NOMO-1 (cell line): ENCODE measurements around the gene HEG1.
"Not testable (repeated sequence)": the region's sequence is repeated elsewhere in the genome, so short reads cannot be mapped to it uniquely, and the experiment has no call there.

ENCODE experiments used
- DNase-seq, 2 experiments: peaks; one replicate each; lab custom pipeline; 2025; ENCODE audit not compliant: unreplicated experiment in 2 of 2; lab: John Stamatoyannopoulos, UW

Gene HEG1, protein sequence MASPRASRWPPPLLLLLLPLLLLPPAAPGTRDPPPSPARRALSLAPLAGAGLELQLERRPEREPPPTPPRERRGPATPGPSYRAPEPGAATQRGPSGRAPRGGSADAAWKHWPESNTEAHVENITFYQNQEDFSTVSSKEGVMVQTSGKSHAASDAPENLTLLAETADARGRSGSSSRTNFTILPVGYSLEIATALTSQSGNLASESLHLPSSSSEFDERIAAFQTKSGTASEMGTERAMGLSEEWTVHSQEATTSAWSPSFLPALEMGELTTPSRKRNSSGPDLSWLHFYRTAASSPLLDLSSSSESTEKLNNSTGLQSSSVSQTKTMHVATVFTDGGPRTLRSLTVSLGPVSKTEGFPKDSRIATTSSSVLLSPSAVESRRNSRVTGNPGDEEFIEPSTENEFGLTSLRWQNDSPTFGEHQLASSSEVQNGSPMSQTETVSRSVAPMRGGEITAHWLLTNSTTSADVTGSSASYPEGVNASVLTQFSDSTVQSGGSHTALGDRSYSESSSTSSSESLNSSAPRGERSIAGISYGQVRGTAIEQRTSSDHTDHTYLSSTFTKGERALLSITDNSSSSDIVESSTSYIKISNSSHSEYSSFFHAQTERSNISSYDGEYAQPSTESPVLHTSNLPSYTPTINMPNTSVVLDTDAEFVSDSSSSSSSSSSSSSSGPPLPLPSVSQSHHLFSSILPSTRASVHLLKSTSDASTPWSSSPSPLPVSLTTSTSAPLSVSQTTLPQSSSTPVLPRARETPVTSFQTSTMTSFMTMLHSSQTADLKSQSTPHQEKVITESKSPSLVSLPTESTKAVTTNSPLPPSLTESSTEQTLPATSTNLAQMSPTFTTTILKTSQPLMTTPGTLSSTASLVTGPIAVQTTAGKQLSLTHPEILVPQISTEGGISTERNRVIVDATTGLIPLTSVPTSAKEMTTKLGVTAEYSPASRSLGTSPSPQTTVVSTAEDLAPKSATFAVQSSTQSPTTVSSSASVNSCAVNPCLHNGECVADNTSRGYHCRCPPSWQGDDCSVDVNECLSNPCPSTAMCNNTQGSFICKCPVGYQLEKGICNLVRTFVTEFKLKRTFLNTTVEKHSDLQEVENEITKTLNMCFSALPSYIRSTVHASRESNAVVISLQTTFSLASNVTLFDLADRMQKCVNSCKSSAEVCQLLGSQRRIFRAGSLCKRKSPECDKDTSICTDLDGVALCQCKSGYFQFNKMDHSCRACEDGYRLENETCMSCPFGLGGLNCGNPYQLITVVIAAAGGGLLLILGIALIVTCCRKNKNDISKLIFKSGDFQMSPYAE (N-terminal part only)

GRCh38 chr3:125055913-125056745 lies at the start of gene HEG1:
Gene HEG1 (minus strand): TSS chr3:125055997. CDS start chr3:125055890, 107 bp downstream.
- peak; percentile 41 to 43 for DNase-seq

- no peak for DNase-seq
Measured at GRCh38 chr3:125105116-125105515, 49.3 kb upstream of the HEG1 start.

GRCh38 chr3:125104639-125105038 lies 48.8 kb upstream of the HEG1 start:
- no peak for DNase-seq

DNA sequence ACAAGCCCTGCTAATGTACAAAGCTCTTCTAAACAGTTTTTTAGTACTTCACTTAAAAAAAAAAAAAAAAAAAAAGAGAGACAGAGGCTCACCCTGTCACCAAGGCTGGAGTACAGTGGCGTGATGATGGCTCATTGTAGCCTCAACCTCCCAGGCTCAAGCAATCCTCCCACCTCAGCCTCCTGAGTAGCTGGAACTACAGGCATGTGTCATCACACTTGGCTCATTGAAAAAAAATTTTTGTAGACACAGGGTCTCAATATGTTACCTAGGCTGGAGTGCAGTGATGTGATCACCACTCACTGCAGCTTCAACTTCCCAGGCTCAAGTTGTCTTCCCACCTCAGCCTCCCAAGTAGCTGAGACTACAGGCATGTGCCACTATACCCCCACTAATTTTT lies 47.6 kb upstream of the HEG1 start:
- no peak for DNase-seq

DNA sequence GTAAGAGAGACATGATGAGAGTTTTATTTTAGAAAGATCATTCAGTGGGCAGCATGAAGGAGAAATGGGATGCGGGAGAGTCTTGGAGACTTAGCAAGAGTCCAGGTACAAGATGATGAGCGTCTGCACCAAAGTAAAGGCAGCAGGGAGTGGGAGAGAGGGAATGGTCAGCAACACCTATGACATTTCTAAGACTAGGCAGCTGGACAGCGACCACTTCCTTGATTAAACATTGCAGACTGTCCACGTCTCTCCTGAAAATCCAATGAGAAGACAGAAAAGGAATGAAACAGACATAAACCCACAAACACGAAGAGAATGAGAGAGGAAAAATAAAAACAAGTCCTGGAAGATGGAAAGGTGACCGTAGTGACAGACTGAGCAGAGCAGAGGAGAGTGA lies 46.7 kb upstream of the HEG1 start:
- no peak for DNase-seq

DNA sequence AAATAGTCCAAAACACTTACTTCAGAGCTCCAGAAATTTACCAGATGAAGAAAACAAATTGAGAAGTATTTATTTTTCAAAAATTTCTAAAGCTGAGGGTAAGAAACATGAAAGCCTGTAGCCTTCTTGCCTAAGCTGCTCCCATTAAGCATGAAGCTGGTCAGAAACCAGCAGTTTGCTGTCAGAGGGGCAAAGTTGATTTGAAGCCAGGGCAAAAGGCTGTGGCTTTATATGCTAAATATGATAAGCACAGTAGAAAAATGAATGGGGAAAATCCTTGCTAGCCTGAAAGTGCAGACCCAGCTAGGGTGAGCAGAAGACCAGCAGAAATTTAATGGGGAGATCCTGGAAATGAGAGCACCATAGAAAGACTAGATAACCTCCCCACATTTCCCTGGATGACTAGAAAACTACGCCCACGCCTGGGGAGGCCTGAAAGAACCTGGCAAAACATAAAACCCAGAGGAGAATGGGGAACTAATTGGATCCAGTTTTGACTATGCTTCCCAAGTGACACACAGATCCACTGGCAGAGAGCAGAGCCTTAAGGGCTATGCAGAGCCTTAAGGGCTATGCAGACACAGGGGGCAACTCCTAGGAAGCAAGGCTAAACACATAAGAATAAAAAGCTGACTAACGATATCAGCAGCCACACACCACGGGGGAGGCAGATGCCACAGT lies 43.0 kb upstream of the HEG1 start:
- DNase-seq = no peak

- DNase-seq = no peak
Measured at GRCh38 chr3:125090649-125091048, 34.9 kb upstream of the HEG1 start.

- DNase-seq = no peak
Measured at GRCh38 chr3:125087768-125088391, 32.1 kb upstream of the HEG1 start.

- peak in 1 of 2 experiments; percentile 29 for DNase-seq
Measured at GRCh38 chr3:125085166-125085565, 29.4 kb upstream of the HEG1 start.

GRCh38 chr3:125083776-125084175 lies 28.0 kb upstream of the HEG1 start:
- DNase-seq = no peak

DNA sequence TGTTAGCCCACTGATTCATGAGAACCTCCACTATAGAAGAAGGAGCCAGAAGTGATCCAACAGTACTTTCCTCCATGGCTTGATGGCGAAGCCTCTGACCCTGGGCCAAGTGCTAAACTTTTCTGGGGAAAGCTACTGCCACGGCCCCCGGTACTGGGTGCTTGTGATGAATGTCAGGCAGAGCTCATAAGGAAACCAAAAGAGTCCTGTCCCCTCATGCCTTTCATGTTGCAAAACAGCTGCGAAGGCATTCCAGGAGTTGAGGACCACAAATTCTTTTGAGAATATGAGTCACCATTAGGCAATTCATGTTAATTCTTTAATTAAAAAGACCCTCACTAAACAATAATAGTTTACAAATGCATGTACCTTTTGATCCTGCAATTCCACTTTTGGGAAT lies 26.5 kb upstream of the HEG1 start:
- not testable (repeated sequence) for DNase-seq

GRCh38 chr3:125080077-125080476 lies 24.3 kb upstream of the HEG1 start:
- DNase-seq = no peak

GRCh38 chr3:125079675-125080045 lies 23.9 kb upstream of the HEG1 start:
- no peak for DNase-seq

- peak; percentile 3 to 4 for DNase-seq
Measured at GRCh38 chr3:125078951-125079674, 23.3 kb upstream of the HEG1 start.

DNA sequence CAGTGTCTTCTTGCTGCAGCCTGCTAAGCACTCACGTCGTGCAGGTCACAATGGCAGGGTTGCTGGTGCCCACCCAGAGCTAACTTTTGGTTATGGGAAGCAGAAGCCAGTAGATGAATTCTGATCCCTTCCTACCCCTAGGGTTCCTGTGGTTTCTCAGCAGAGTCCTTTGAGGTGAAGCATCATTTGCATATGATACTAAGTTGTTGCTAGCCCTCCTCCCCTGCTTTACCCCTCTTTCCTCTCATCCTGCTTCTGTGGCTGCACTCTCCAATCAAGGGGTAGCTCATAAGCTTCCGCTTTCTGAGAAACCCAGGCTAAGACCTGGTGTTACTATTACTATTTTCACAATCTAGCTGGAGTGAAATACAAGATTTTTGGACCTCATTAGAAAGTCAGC lies 22.1 kb upstream of the HEG1 start:
- no peak for DNase-seq

DNA sequence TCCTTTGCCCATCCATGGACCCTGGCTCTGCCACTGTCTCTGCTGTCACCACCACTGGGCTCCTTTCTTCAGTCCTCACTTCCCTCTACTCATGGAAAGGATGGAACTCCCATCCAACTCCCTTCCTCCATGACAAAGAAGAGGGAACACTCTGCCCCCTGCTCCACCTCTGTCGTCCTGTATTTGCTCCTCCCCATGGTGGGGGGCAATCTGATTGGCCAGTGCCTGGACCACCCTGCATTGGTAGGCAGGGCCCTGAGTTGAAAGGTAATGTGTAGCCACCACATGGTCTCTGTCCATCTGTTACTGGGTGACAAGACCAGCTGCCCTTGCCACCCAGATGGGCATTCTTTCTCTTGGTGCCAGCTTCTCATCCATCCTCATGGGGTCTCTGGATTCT lies 20.7 kb upstream of the HEG1 start:
- no peak for DNase-seq

DNA sequence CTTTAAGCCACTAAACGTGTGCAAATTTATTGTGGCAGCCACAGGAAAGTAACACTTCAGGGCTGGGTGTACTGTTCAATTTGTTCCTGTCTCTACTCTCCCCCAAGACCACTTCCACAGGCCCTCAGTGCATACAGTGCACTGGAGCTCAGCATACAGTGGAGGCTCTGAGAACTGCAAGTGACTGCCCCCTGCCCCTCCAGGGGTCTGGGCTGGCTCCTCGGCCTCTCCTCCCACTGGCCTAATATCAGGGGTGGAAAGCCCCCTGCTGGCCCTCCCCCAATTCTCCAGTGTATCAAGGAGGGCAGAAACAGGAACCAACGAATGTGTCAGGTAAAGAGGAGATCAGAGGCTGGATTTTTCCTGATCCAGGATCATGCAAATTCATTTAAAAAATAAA lies 19.9 kb upstream of the HEG1 start:
- no peak for DNase-seq

DNA sequence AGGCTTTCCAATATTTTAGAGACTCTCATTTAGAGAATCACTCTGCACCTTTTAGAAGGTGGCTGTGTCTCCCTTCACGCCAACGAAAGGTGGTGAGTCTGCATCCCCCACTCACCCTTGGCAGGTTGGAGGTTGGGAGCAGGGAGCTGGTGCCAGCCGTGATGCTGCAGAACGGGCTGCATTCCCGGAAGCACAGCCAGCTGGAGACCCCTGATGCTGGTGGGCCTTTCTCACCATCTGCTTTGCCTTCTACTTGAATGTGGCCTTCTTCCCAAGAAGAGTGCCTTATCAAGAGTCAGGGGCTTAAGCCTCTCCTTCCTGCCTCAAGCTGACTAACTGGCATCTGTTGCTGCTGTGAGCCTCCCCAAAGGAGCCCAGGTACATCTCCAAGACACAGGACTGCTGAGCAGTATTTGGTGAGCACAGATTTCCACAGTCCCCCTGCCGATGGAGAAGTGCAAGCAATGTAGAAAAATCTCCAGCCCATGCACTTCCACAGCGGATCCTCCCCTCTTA lies 17.7 kb upstream of the HEG1 start:
- DNase-seq = no peak
